GM21576 (cell line): ENCODE results near the gene GPX4.
"Not testable (repeated sequence)": the region's sequence is repeated elsewhere in the genome, so short reads cannot be mapped to it uniquely, and the experiment has no call there.

ENCODE experiments used
- ATAC-seq: cut with Tn5 transposase; IDR thresholded peaks from one replicate; pipeline ENCODE4 v1.9.1; 2021; ENCODE audit warnings: mild to moderate bottlenecking, moderate library complexity; ENCODE audit not compliant: unreplicated experiment

Gene GPX4

DNA sequence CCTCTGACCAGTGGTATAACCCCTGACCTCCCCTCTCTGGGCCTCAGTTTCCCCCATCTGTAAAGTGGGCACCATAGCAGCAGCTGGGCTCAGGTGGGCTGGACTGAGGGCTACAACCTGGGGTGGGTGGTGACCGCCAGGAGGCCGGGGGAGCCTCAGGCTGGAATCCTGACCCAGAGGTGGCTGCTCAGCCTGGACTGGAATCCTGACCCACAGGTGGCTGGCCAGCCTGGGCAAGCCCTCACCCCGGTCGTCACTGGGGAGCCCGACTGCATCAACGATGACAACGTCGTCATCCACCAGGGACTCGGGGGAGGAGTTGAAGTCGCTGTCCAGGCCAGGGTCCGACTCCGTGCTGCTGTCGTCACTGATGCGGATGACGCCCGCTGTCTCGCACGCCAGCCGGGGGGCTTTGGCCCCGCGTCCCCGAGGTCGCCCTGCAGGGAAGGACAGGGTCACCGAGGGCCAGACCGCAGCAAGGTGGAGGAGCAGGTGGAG is 10.2 kb downstream of the GPX4 start:
- ATAC-seq: no peak

DNA sequence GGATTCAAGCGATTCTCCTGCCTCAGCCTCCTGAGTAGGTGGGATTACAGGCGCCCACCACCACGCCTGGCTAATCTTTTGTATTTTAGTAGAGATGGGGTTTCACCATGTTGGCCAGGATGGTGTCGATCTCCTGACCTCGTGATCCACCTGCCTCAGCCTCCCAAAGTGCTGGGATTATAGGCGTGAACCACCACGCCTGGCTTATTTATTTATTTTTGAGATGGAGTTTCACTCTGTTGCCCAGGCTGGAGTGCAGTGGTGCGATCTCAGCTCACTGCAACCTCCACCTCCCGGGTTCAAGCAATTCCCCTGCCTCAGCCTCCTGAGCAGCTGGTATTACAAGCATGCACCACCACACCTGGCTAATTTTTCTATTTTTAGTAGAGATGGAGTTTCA is 10.9 kb downstream of the GPX4 start:
- ATAC-seq: not testable (repeated sequence)

DNA sequence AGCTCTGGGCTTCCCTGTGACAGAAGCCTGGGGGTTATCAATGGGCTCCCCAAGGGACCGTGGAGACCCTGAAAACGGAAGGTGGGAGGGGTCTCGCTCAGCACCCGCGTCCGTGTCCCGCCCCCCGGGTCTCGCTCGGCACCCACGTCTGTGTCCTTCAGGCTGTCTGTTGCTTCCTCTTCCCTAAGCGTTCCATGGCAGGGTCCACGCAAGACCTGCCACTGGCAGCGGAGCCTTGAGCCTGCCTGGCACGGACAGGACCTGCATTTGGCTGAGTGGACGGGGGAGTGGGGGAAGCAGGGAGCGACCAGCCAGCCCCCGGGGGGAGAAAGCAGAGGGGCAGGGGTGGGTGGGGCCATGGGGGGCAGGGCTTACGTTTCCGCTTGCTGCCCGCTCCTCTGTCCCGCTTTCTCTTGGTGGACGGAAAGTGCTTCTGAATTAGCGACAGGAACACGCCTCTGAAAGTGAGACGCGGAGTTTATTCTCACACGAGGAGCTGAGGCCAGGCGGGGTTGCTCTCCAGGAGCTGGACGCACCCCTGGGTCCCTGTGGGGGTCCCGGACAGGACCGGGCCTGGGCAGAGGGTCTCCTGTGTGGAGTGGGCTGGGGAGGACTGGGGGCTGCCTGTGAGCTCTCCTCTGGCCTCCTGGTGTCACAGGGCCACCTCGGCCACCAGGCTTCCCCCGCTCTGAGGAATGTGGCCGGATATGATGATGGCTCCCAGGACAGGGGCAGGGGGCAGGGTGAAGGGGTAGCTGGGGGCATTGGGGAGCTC is 12.0 kb downstream of the GPX4 start:
- ATAC-seq: no peak

DNA sequence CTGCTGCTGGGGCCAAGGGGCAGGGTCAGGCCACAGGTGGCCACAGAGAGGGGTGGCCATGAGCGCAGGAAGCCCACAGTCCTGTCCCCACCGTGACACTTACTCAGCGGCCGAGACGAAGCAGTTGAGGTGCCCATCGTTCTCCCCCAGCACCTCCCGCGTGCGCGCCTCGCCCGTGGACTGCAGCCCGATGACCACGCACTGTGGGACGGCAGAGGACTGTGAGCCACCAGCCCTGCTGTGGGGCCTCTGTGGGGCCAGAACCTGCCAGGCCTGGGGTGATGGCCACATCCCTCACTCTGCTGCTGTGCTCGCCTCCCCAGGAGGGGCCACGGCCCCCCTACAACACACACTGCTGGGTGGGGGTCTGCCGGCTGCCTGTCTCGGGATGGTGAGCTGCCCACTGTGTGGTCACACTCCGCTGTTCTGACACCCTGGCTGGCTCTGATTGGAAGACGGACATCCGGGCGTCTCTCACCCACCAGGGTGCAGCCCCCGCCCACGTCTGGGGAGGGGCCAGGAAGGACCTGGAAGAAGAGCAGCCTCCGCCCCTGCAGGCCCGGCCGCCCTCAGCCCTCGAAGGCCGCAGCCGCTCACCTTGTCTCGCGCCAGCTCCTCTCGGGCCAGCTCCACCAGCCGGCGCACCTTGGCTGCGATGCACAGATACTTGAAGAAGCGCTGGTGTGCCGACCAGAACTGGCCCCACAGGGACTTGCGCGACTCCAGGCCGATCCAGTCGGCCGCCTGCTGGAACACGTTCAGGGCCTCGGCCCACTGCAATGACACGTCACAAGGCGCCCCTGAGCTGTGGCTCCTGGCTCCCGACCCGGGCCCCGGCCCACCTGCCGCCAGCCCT is 13.2 kb downstream of the GPX4 start:
- ATAC-seq: no peak

DNA sequence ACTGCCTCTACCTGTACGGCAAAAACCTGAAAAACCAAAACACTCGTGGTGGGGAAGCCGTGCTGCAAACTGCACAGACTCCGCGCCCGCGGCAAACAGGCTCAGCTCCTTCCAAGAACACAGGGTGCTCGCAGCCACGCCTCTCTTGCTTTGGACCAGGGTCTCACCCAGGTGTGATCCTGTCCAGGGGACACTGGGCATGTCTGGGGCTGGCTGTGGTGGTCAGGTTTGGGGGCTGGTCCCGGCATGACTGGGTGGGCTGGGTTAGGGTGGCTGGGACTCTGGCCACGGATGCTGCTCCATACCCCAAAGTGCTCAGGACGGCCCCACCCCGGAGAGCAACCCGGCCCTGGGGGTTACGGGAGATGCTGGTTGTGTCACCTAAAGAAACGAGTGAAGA is 13.9 kb downstream of the GPX4 start:
- ATAC-seq: no peak

DNA sequence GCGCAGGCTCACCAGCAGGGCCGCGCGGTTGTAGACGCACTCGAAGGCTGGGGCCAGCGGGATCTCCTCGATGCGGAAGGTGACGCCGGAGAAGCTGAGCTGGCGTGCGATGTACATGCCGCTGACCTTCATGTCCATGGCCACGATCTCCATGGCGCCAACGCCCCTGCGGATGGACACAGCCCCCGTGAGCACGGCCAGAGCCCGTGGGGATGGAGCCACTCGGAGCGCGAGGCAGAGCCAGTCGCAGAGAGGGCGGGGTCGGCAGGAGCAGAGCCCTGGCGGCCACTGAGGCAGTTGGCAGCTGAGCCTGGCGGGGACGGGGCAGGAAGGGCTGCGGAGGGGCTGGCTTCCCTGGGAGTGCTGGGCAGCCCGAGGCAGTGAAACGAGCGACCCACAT is 15.2 kb downstream of the GPX4 start:
- no peak for ATAC-seq

DNA sequence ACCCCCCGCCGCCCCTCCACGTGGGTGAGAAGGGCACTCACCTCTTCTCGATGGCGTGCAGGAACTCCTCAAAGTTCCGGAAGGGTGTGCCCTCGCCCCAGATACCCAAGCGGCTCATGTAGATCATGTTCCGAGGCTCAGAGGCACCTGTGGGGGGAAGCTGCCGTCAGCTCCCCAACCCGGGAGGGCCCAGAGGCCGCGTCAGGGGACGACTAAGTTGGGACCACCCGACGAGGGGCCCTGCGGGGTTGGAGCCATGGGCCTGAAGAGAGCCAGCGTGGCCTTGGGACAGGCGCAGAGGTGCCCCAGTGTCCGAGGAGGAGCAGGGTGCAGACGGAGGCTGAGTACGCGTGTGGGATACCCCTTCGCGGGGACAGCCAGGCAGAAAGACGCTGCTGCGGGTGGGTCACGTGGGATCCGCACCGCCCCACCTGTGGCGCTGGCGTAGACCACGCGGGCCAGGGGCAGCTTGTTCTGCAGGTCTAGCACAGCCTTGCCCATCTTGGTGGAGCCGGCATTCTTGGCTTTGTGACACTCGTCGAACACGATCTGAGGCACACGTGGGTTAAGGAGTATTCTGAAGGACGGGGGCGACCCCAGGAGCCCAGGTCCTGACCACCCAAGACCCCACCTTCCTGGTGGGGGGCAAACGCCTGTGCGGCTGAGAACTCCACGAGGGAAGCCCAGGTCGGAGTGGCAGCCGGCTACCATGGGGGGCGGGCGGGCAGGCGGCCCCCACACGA is 15.9 kb downstream of the GPX4 start:
- ATAC-seq: no peak

GRCh38 chr19:1121395-1121794 is 17.6 kb downstream of the GPX4 start:
- ATAC-seq: no peak

- ATAC-seq: no peak
Observed at GRCh38 chr19:1122021-1122971, 18.5 kb downstream of the GPX4 start.

- no peak for ATAC-seq
Observed at GRCh38 chr19:1122972-1123363, 19.2 kb downstream of the GPX4 start.

DNA sequence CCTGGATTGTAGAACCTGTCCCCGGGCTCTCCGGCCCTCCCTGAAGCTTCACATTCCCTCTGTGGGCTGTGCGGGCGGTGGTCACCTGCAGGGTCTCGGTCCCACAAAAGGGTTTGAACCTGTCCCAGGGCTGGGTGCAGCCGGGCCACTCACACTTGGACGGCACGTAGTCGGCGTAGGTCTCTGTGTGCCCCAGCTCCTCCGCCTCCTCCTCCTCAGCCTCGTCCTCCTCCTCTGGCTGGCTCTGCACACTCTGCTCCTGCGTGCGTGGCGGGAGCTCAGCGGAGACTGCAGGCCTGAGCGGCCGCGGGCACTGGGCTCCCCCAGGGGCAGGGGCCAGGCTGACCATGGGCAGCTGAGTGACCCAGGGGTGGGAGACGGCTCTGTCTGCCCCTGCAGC is 19.6 kb downstream of the GPX4 start:
- no peak for ATAC-seq

- ATAC-seq: no peak
Observed at GRCh38 chr19:1123885-1124677, 20.3 kb downstream of the GPX4 start.

GRCh38 chr19:1125601-1126467 is 22.0 kb downstream of the GPX4 start:
- no peak for ATAC-seq

- ATAC-seq: no peak
Observed at GRCh38 chr19:1126984-1127760, 23.4 kb downstream of the GPX4 start.

DNA sequence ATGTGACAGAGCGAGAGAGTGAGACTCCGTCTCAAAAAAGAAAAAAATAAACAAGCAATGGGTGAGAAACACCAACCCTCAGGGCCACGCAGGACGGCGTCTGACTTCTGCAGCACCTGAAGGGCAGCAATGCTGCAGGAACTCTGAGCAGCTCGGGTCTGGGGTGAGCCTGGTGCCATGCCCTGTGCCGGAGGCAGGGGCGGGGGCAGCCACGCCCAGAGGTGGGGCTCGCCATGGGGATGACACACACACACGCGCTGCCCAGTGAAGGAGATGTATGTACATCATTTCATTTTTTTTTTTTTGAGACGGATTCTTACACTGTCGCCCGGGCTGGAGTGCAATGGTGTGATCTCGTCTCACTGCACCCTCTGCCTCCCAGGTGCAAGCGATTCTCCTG is 24.3 kb downstream of the GPX4 start:
- ATAC-seq: no peak

DNA sequence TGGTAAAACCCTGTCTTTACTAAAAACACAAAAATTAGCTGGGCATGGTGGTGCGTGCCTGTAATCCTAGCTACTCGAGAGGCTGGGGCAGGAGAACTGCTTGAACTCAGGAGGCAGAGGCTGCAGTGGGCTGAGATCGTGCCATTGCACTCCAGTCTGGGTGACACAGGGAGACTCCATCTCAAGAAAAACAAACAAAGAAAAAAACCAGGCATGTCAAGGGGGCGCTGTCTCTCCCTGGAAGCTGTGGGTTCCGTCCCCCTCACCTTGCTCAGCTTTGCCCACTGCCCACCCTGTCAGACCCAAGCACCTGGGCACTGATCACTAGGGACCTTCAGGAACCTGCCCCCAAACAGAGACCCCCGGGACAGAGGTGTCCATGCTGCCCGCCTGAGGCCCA is 25.3 kb downstream of the GPX4 start:
- ATAC-seq: not testable (repeated sequence)

DNA sequence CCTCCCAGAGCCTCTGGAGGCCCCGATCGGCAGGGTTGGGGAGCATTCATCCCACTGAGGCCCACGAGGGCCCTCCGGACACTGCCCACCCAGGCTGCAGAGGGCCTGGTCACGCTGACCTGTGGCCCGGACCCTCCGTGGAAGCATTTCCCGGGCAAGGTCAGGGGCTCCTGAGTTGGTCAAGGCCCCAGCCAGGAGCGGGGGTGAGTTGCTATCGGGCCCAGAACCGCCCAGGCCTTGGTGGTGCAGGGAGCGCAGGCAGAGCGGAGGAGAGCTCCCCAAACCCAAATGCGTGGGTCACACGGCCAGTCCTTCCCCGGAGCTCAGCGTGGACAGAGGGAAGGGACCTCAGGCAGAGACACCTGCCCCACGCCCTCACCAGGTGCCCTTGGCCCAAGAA is 25.7 kb downstream of the GPX4 start:
- ATAC-seq: no peak
